GM12892 (cell line): ENCODE results near the gene VPS50.

ENCODE experiments used
- POLR2A ChIP-seq: IDR thresholded peaks from 2 replicates; pipeline ENCODE4 v1.6.1; 2011; ENCODE audit warnings: low read depth, low read length, control low read depth
- TAF1 ChIP-seq: IDR thresholded peaks from 2 replicates; pipeline ENCODE4 v1.6.1; 2011; ENCODE audit warnings: low read depth, mild to moderate bottlenecking, control low read depth, low read length, borderline replicate concordance

GRCh38 chr7:93239824-93240223 lies 7.7 kb downstream of the VPS50 start:
- TF ChIP-seq TAF1, result no peak
- TF ChIP-seq POLR2A, result no peak
